ENCODE measurements around the gene ZNF385C.
A peak's percentile ranks its signal among the peaks of the same experiment; 100 is the strongest.
"Not testable (repeated sequence)": the region's sequence is repeated elsewhere in the genome, so short reads cannot be mapped to it uniquely, and the experiment has no call there.

ZNF385C gene

DNA sequence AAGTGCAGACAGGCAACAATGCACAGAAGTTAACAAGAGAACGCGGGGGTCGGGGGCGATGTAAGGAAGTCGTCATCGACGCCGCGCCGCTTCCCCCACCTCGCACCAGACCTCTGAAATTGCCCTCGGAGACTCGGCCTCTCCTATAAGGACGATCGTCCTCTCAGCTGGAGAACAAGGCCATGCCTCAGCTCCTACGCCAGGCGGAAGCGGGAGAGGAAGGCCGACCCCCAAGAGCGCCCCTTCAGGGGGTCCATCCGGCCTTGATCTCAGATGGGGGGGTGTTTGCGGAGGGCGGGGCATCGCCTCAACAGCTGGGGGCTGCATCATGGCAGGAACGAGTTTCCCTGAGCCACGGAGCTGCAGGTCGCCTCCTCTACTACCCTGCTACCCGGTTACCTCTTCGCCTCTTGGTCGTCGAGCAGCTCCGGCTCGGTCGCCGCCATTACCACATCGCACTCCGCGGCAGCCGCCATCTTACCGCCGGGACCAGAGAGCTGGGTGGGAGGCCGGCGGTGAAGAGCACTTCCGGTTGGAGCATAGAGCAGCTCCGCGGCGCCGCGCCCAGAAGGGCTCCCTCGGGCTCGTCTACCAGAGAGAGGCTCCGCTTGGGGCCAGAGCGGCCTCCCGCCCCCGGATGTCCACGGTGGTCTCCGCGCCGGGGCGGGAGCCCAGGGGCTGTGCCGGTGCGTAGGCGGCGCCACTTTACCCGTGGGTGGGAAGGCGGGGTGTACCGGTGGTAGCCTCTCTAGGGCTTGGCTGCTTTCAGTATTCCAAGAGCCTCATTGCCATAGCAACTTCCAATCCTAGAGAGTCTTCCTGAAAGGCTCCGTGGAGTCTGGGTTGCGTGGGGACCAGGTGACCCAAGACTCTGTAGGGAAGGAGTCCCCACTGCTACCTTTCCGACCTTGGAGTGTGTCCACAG is 81.1 kb downstream of the ZNF385C start, which contains the start of gene DNAJC7:
DNAJC7 (minus strand) TSS at position 499 of the 925 bp plus-strand sequence; CDS start at position 476, 23 bp downstream.
- DNase-seq: peak; percentile 87

DNA sequence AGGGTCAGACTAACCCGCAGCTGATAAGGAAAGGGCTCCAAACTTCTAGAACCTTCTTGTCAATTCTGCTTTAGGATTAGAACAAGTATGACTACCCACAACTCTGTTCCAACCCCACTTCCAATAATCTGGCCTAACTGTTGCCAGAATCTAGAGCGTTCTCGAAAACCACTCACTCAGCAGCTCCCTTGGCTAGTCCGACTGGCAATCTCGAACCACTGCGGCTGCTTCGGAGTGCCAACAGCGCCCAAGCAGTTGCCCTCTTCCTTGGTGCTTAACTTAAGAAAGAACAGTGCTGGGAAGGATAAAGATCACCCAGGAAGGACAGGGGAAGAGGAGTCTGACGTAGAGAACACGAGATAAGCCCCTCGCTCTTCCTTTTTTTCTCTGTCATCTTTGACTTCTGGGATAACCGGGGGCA is 81.9 kb downstream of the ZNF385C start:
- DNase-seq: peak; percentile 13

DNA sequence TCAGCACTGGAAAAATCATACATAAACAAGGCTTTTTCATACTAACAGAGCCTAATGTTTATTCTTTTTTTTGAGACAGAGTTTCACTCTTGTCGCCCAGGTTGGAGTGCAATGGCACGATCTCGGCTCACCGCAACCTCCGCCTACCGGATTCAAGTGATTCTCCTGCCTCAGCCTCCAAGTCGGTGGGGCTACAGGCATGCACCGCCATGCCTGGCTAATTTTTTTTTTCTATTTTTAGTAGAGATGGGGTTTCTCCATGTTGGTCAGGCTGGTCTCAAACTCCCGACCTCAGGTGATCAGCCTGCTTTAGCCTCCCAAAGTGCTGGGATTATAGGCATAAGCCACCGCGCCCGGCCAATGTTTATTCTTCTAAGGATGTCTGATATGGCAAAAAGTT is 84.5 kb downstream of the ZNF385C start:
- DNase-seq: not testable (repeated sequence)

DNA sequence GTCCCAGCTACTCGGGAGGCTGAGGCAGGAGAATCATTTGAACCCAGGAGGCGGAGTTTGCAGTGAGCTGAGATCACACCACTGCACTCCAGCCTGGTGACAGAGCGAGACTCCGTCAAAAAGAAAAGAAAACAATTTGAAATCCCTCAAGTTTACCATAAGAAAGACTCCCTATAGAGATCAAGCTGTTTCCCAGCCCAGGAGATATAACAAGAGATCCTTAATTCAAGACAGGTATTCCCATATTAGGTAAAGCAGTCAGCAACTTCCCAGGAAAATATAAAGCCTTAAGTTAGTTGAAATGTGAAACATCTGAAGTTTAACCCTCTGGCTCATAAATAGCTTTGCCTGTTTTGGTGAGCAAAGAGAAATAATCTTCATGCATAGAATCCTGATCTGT is 85.9 kb downstream of the ZNF385C start:
- DNase-seq: not testable (repeated sequence)

GRCh38 chr17:42010898-42011516 is 87.3 kb downstream of the ZNF385C start:
- no peak for DNase-seq

DNA sequence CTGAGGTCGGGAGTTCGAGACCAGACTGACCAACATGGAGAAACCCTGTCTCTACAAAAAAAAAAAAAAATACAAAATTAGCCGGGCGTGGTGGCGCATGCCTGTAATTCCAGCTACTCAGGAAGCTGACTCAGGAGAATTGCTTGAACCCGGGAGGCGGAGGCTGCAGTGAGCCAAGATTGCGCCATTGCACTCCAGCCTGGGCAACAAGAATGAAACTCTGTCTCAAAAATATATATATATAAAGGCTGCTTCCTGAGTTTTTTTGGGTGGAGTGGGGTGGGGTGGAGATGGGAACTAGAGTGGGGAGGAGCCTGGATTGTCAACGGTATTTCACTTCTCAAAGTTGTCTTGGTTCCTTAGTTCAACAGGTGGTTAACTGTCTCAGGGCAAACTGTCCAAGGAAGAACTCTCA is 88.0 kb downstream of the ZNF385C start:
- not testable (repeated sequence) for DNase-seq

DNA sequence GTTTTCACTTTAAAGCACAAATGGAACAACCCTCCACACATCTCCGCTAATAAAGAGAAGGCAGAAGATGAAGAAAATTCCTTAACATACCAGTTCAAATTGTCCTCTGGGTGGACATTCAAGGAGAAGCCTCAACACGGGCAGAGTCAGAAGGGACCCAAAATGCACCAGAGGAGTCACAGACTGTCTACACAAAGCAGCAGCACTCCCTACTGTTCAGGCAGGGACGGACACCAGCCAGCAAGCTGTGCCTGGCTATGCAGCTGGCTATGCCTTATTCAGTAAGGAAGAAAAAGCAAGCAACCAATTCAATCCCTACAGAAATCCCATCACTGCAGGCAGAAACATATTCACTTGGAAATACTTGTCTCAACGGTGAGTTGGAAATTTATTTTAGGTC is 89.1 kb downstream of the ZNF385C start:
- DNase-seq: no peak

DNA sequence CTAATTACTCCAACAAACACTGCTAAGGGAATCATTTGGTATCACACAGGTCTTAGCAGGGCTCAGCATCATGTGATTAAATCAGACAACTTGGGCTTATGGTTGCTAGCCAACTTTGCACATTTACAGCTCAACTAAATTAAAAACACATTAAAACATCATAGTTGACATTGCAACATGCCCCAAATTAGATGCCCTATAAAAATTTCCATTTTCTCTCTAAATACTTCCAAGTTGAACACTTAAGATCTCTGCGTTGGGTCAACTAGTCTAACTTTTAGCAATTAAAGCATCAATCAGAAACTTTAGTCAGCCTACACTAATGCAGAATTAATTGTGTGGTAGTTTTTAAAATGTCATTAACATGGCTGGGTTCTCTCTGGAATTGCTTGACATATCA is 93.1 kb downstream of the ZNF385C start:
- DNase-seq: no peak

- DNase-seq: no peak
Measured at GRCh38 chr17:42002792-42003301, 95.4 kb downstream of the ZNF385C start.

DNA sequence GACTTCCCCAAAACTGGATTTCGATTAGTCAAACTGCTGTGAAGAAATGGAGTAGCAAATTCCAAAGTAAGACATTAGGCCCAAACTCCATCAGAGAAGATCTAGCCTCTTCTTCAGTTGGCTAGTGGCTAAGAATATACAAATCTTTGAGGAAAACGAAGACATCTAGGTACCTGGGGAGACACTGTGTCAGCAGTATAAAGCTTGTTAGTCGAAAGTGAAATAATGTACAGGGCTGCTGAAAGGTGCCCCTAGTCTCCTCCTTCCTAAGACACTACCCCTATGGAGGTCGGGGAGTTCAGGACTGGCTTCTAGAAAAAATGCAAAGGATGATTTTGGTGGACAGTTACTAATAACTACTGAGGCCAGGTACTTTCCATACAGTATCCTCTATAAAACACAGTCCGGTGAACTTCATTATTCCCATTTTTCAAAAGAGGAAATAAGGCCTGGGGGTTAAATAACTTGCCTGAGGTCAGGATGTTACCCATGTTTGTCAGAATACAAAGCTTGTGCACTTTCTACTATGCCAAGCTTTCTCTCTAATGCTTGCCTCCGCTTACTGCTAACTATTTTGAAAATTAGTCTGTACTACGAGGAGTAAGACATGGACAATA is 96.0 kb downstream of the ZNF385C start:
- no peak for DNase-seq

- DNase-seq: no peak
Measured at GRCh38 chr17:42001729-42002128, 96.5 kb downstream of the ZNF385C start.

GRCh38 chr17:42000413-42001133 is 97.7 kb downstream of the ZNF385C start:
- DNase-seq: no peak

DNA sequence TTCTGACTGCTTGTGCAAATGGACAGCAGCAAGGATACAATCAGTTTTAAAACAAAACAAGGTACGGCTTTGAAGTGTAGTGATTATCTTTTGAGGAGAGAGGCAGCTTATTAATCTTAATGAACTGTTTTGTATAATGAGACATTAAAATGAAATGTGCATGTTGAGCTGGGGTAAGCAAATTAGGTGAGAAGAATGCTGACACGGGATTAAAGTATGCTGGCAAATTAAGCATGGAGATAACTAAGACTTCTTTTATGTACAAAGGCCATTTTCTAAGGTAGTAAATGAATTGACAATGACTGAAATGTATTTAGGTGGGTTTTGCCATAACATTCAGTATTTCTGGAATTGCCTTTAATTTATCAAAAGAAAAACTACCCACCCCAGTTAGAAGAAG is 99.8 kb downstream of the ZNF385C start:
- no peak for DNase-seq

DNA sequence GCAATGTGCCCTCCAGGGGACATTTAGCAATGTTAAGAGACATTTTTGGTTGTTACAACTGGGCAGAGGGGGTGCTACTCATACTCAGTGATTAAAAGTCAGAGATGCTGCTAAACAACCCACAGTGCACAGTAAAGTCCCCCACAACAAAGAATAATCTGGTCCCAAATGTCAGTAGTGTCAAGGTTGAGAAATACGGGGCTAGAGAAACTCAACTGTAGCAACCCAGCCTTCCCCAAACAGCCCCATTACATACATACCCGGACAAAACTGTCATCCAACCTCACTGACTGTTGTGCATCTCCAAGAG is 101.5 kb downstream of the ZNF385C start:
- DNase-seq: no peak

- no peak for DNase-seq
Measured at GRCh38 chr17:41992576-41992975, 105.7 kb downstream of the ZNF385C start.

GRCh38 chr17:41989702-41990419 is 108.4 kb downstream of the ZNF385C start:
- DNase-seq: no peak

GRCh38 chr17:41988418-41988817 is 109.9 kb downstream of the ZNF385C start:
- DNase-seq: no peak

GRCh38 chr17:41987642-41988041 is 110.6 kb downstream of the ZNF385C start:
- no peak for DNase-seq

- DNase-seq: no peak
Measured at GRCh38 chr17:41986634-41987033, 111.6 kb downstream of the ZNF385C start.

- DNase-seq: no peak
Measured at GRCh38 chr17:41985919-41986318, 112.4 kb downstream of the ZNF385C start.

GRCh38 chr17:41984454-41984853 is 113.8 kb downstream of the ZNF385C start:
- DNase-seq: no peak
